ENCODE measurements around the gene ZNF219. TPM values are rescaled to one million over a fixed set of nuclear protein-coding genes. Genes with fewer than 3 reads are reported as not detected.

Gene ZNF219
- total and polyA plus RNA-seq, 2 of the 13 experiments (the other 11 are each of a cell fraction or from before 2014, with no cell fraction given), result 34.5 to 36.6 TPM

- ATAC-seq, result peak; percentile 15
- ChIA-PET CTCF (ENCODE audit: low intra/inter-chr PET ratio, low total read pairs) (no interaction called here), POLR2A (interaction anchor here (0.9 to 4.2 kb wide), 10 partner anchors 9 to 69 kb away, joined by 3 to 47 read pairs (median 5); partner anchors contain the start of genes ARHGEF40 and ZNF219)
- Histone ChIP-seq H2AFZ (ENCODE audit: low read length) (no peak overlapping the region), H3K9me3 (ENCODE audit: low read length) (no peaks in the 10 kb centered on the region), H3K9ac (ENCODE audit: insufficient read depth, low read depth, low read length) (no peak overlapping the region), H3K4me1 (ENCODE audit: insufficient read depth, low read length) (peaks cover 22% of the 10 kb centered on the region), H3K27me3 (ENCODE audit: control insufficient read depth in 1 of 2, insufficient read depth in 2 of 2, low read length in 2 of 2) (no peaks in the 10 kb centered on the region), H3K4me3 (replicated peaks in 1 of 3; ENCODE audit: insufficient read depth in 1 of 3, low read depth in 2 of 3, low read length in 3 of 3) (no peak overlapping the region), H3K36me3 (replicated peaks in 1 of 2; ENCODE audit: control insufficient read depth in 1 of 2, insufficient read depth in 2 of 2, low read length in 2 of 2) (peaks cover 52 to 77% of the 10 kb centered on the region in 2 experiments), H3K27ac (ENCODE audit: extremely low read length, insufficient read depth, low read length) (no peak overlapping the region), H4K20me1 (ENCODE audit: insufficient read depth, low read length) (no peaks in the 10 kb centered on the region), H3K4me2 (ENCODE audit: low read depth, low read length) (no peak overlapping the region), H3K79me2 (ENCODE audit: insufficient read depth, low read length) (no peaks in the 10 kb centered on the region)
- WGBS (ENCODE audit: low lambda C conversion rate), result 83% methylated on average over 8 of the region's 11 CpGs
- in situ Hi-C loops (cut with HindIII; ENCODE audit: extremely low pct_ligation_motif_present, low pct_unique_long_range_greater_than_20kb) (no loop called here), intact Hi-C loops (cut with micrococcal nuclease; ENCODE audit: unreplicated experiment) (no loop called here)
- no peak for FAIRE-seq
- no TSS peak for BruUV-seq (replicated peaks)
- no peak for DNase-seq (ENCODE audit: low spot score)
- TF ChIP-seq FOXK2 (IDR thresholded peaks at IDR 0.05), result no peak
- peak; percentile 76; the same call in 1 of the 2 replicates for TF ChIP-seq PRDM15 (CRISPR knock-in tag; IDR thresholded peaks at IDR 0.05)
- TF ChIP-seq AHR (CRISPR knock-in tag; IDR thresholded peaks at IDR 0.05), result no peak
- no peak for TF ChIP-seq HNRNPK (IDR thresholded peaks at IDR 0.05; ENCODE audit: low read depth, low read length, poor library complexity, severe bottlenecking)
- peak; percentile 73 for TF ChIP-seq AGO2 (optimal IDR thresholded peaks at IDR 0.05; ENCODE audit: low read depth, low read length)
- TF ChIP-seq HNRNPLL (IDR thresholded peaks at IDR 0.05; ENCODE audit: low read depth, low read length, poor library complexity, severe bottlenecking), result peak; percentile 15
- no peak for TF ChIP-seq CHD4 (IDR thresholded peaks at IDR 0.05; ENCODE audit: borderline replicate concordance, low read length)
- TF ChIP-seq BATF2 (CRISPR knock-in tag; IDR thresholded peaks at IDR 0.05), result no peak
- TF ChIP-seq KLF15 (CRISPR knock-in tag; IDR thresholded peaks at IDR 0.05; ENCODE audit: borderline replicate concordance), result no peak
- TF ChIP-seq BCLAF1 (IDR thresholded peaks at IDR 0.05), result no peak
Observed at GRCh38 chr14:21083565-21084325, 14.7 kb downstream of the ZNF219 start.

Measured in HepG2 (cell line).